ENCODE data around the gene ATXN1. TPM values are rescaled to one million over a fixed set of nuclear protein-coding genes. Genes with fewer than 3 reads are reported as not detected.
"Not testable (repeated sequence)": the region's sequence is repeated elsewhere in the genome, so short reads cannot be mapped to it uniquely, and the experiment has no call there.

ATXN1 gene
- total RNA-seq, 1 experiment from 2014 or later: 19.7 TPM

GRCh38 chr6:16466800-16467553, 294.3 kb downstream of the ATXN1 start:
- intact Hi-C loops (cut with micrococcal nuclease; ENCODE audit: unreplicated experiment): no loop called here
- no peak for DNase-seq
- Mint-ChIP-seq H3K36me3 (ENCODE audit: insufficient read depth, unreplicated experiment) (peaks cover 3% of the 10 kb centered on the region), H3K27me3 (ENCODE audit: unreplicated experiment) (no peaks in the 10 kb centered on the region), H3K4me1 (ENCODE audit: low read depth, unreplicated experiment) (peaks cover 10% of the 10 kb centered on the region), H3K27ac (ENCODE audit: unreplicated experiment) (no peak overlapping the region), H3K9me3 (ENCODE audit: low read depth, unreplicated experiment) (no peaks in the 10 kb centered on the region), H3K4me3 (ENCODE audit: low read depth, unreplicated experiment) (no peak overlapping the region)
- TF ChIP-seq CTCF (IDR thresholded peaks at IDR 0.05; ENCODE audit: unreplicated experiment): no peak
- CTCF ChIA-PET: no interaction called here
- no TSS peak for BruUV-seq (replicated peaks)

GRCh38 chr6:16464045-16464444, 297.2 kb downstream of the ATXN1 start:
- CTCF ChIA-PET: no interaction called here
- Mint-ChIP-seq H3K9me3 (ENCODE audit: low read depth, unreplicated experiment) (no peaks in the 10 kb centered on the region), H3K27ac (ENCODE audit: unreplicated experiment) (no peak overlapping the region), H3K4me1 (ENCODE audit: low read depth, unreplicated experiment) (peaks cover 10% of the 10 kb centered on the region), H3K36me3 (ENCODE audit: insufficient read depth, unreplicated experiment) (peaks cover 3% of the 10 kb centered on the region), H3K4me3 (ENCODE audit: low read depth, unreplicated experiment) (no peak overlapping the region), H3K27me3 (ENCODE audit: unreplicated experiment) (no peaks in the 10 kb centered on the region)
- no peak for DNase-seq
- intact Hi-C loops (cut with micrococcal nuclease; ENCODE audit: unreplicated experiment): no loop called here
- TF ChIP-seq CTCF (IDR thresholded peaks at IDR 0.05; ENCODE audit: unreplicated experiment): no peak
- no TSS peak for BruUV-seq (replicated peaks)

GRCh38 chr6:16463246-16463645, 298.0 kb downstream of the ATXN1 start:
- intact Hi-C loops (cut with micrococcal nuclease; ENCODE audit: unreplicated experiment); CTCF ChIA-PET; H3K36me3 Mint-ChIP-seq (ENCODE audit: insufficient read depth, unreplicated experiment); H3K4me1 Mint-ChIP-seq (ENCODE audit: low read depth, unreplicated experiment); H3K27me3 Mint-ChIP-seq (ENCODE audit: unreplicated experiment); BruUV-seq (replicated peaks); H3K9me3 Mint-ChIP-seq (ENCODE audit: low read depth, unreplicated experiment); DNase-seq; H3K27ac Mint-ChIP-seq (ENCODE audit: unreplicated experiment); H3K4me3 Mint-ChIP-seq (ENCODE audit: low read depth, unreplicated experiment): not testable (repeated sequence)

- Mint-ChIP-seq H3K36me3 (ENCODE audit: insufficient read depth, unreplicated experiment) (peaks cover 3% of the 10 kb centered on the region), H3K4me3 (ENCODE audit: low read depth, unreplicated experiment) (no peak overlapping the region), H3K27ac (ENCODE audit: unreplicated experiment) (no peak overlapping the region), H3K4me1 (ENCODE audit: low read depth, unreplicated experiment) (peaks cover 10% of the 10 kb centered on the region), H3K9me3 (ENCODE audit: low read depth, unreplicated experiment) (no peaks in the 10 kb centered on the region), H3K27me3 (ENCODE audit: unreplicated experiment) (no peaks in the 10 kb centered on the region)
- DNase-seq: no peak
- no peak for TF ChIP-seq CTCF (IDR thresholded peaks at IDR 0.05; ENCODE audit: unreplicated experiment)
- BruUV-seq (replicated peaks): no TSS peak
- intact Hi-C loops (cut with micrococcal nuclease; ENCODE audit: unreplicated experiment): no loop called here
- CTCF ChIA-PET: no interaction called here
Measured at GRCh38 chr6:16461491-16461890, 299.8 kb downstream of the ATXN1 start.

GRCh38 chr6:16459472-16459871, 301.8 kb downstream of the ATXN1 start:
- BruUV-seq (replicated peaks); H3K4me3 Mint-ChIP-seq (ENCODE audit: low read depth, unreplicated experiment); CTCF ChIA-PET; intact Hi-C loops (cut with micrococcal nuclease; ENCODE audit: unreplicated experiment); H3K36me3 Mint-ChIP-seq (ENCODE audit: insufficient read depth, unreplicated experiment); H3K9me3 Mint-ChIP-seq (ENCODE audit: low read depth, unreplicated experiment); DNase-seq; H3K27ac Mint-ChIP-seq (ENCODE audit: unreplicated experiment); H3K27me3 Mint-ChIP-seq (ENCODE audit: unreplicated experiment); H3K4me1 Mint-ChIP-seq (ENCODE audit: low read depth, unreplicated experiment): not testable (repeated sequence)

Measured in Calu3 (cell line).